Activated T-cell treated with anti-CD3 and anti-CD28 coated beads, Interleukin-2, amount 50 U/mL, for 72 hours (primary cell): ENCODE data around the gene FGF14. TPM values are rescaled to one million over a fixed set of nuclear protein-coding genes. Genes with fewer than 3 reads are reported as not detected.
"Not testable (repeated sequence)": the region's sequence is repeated elsewhere in the genome, so short reads cannot be mapped to it uniquely, and the experiment has no call there.

ENCODE experiments used
- ATAC-seq, 2 donors: fragments of 150-1000 bp; cut with Tn5 transposase; replicated peaks in 1 of 2; 2 replicates each; pipeline ENCODE4 v1.10.0; 2021; ENCODE audit warnings: moderate library complexity in 2 of 2, mild to moderate bottlenecking in 1 of 2
- DNase-seq, 2 donors: peaks; one replicate each; pipeline ENCODE4 v3.0.0; 2021 to 2022; ENCODE audit warnings: mixed read lengths in 1 of 2
- H3K27ac Mint-ChIP-seq: one replicate; pipeline ENCODE4 v1.8.0; 2022; ENCODE audit warnings: mild to moderate bottlenecking, moderate library complexity, mixed read lengths
- H3K27me3 Mint-ChIP-seq: one replicate; pipeline ENCODE4 v1.8.0; 2022; ENCODE audit warnings: low read depth, mixed read lengths
- H3K36me3 Mint-ChIP-seq, 2 donors: one replicate each; pipeline ENCODE4 v1.8.0; 2022; ENCODE audit warnings: mixed read lengths in 2 of 2, mild to moderate bottlenecking in 1 of 2; ENCODE audit not compliant: insufficient read depth in 2 of 2
- H3K4me1 Mint-ChIP-seq: one replicate; pipeline ENCODE4 v1.8.0; 2022; ENCODE audit warnings: low read depth, mixed read lengths
- H3K4me3 Mint-ChIP-seq, 2 donors: one replicate each; pipeline ENCODE4 v1.8.0; 2022; ENCODE audit warnings: mild to moderate bottlenecking in 2 of 2, mixed read lengths in 2 of 2, moderate library complexity in 2 of 2
- H3K9me3 Mint-ChIP-seq, 2 donors: one replicate each; pipeline ENCODE4 v1.8.0; 2022; ENCODE audit warnings: mixed read lengths in 2 of 2
- total RNA-seq, 2 donors: library from RNA; stranded (reverse); gene quantifications; one replicate each; pipeline ENCODE4 v1.2.3, GENCODE V29; 2022

The FGF14 gene
- total RNA-seq, 2 donors from 2014 or later, result 0.23 TPM; not detected in 1

DNA sequence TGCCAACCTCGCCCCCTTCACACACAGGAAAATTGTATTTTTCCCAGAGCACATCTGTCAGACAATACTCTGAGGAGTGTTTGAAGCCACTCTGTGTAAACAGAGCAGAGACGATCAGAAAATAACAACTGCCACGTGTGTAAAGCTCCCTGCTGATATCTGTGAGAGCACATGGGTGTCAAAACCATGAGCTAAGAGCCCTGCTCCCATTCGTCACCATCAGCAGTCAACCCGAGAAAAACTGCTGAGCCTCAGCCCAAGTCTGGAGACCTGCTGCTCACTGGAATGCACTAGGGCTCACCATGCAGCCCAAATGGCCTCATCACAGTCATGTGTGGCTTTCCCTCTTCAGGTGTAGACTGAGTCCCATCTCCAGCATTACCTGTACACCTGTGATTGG, 304.1 kb downstream of the FGF14 start:
- no peaks in the 10 kb centered on the region for H3K9me3 Mint-ChIP-seq
- no peaks in the 10 kb centered on the region for H3K4me1 Mint-ChIP-seq
- H3K4me3 Mint-ChIP-seq, result no peak overlapping the region
- no peak for ATAC-seq
- H3K36me3 Mint-ChIP-seq, result no peaks in the 10 kb centered on the region
- no peaks in the 10 kb centered on the region for H3K27me3 Mint-ChIP-seq
- no peak for DNase-seq
- no peak overlapping the region for H3K27ac Mint-ChIP-seq

DNA sequence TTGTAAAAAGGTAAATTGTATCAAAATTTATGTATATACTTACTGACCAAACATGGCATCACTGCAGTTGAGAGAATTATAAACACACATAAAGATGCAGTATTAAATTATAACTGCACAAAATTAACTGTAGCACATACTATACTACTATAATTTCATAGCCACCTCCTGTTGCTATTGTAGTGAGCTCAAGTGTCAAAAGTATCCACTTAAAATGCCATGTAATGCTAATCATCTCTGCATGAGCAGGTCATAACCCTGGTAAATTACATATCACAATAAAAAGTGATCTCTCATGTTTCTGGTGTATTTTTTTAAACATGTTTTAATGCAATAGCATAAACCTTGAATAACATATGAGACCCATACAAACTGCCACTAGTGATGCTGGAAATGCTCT, 308.6 kb downstream of the FGF14 start:
- H3K27ac Mint-ChIP-seq, ATAC-seq, H3K36me3 Mint-ChIP-seq, DNase-seq, H3K4me3 Mint-ChIP-seq, H3K4me1 Mint-ChIP-seq, H3K9me3 Mint-ChIP-seq: not testable (repeated sequence)
- H3K27me3 Mint-ChIP-seq, result peaks cover 12% of the 10 kb centered on the region

DNA sequence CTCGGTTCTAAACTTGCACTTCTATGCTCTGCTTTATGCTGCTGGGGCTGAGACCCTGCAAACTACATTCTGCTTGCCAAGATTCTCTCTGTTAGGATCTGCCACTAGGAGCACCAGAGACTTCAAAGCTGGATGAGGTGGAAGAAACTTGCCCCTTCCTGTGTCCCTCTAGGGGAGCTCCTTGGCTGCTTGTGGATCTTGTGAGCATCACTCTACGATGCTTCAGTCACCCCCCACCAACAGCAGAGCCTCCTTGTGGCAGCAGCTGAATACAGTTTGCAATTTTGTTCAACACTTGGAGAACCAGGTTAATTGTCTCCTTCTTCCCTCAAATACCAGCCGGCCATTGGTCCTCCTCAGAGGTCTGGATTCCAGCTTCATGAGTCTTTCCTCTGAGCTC, 310.6 kb downstream of the FGF14 start:
- H3K27me3 Mint-ChIP-seq, result peaks cover 12% of the 10 kb centered on the region
- no peaks in the 10 kb centered on the region for H3K4me1 Mint-ChIP-seq
- DNase-seq, result no peak
- H3K27ac Mint-ChIP-seq, result no peak overlapping the region
- no peak for ATAC-seq
- no peaks in the 10 kb centered on the region for H3K9me3 Mint-ChIP-seq
- no peaks in the 10 kb centered on the region for H3K36me3 Mint-ChIP-seq
- no peak overlapping the region for H3K4me3 Mint-ChIP-seq

DNA sequence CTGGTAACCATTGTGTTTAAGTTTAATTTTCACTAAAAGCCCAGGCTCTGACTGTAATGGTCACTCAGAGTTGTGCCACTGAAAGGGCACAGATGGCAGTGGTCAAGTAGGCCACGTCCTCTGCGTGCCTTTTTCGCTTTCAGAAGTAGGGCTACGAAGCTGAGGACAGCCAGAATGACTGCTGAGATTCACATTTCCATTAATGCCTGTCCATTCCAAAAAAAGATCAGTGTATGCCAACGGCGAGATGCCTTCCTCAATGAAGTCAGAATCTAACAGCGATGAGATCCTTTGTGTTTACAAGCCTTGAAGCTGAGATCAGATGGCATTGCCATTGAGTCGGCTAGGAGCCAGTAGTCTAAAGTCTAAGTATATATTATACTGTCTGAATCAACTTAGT, 311.3 kb downstream of the FGF14 start:
- no peaks in the 10 kb centered on the region for H3K4me1 Mint-ChIP-seq
- peaks cover 12% of the 10 kb centered on the region for H3K27me3 Mint-ChIP-seq
- DNase-seq (no peak), ATAC-seq (no peak)
- H3K9me3 Mint-ChIP-seq, result no peaks in the 10 kb centered on the region
- H3K4me3 Mint-ChIP-seq, result no peak overlapping the region
- no peaks in the 10 kb centered on the region for H3K36me3 Mint-ChIP-seq
- H3K27ac Mint-ChIP-seq, result no peak overlapping the region

DNA sequence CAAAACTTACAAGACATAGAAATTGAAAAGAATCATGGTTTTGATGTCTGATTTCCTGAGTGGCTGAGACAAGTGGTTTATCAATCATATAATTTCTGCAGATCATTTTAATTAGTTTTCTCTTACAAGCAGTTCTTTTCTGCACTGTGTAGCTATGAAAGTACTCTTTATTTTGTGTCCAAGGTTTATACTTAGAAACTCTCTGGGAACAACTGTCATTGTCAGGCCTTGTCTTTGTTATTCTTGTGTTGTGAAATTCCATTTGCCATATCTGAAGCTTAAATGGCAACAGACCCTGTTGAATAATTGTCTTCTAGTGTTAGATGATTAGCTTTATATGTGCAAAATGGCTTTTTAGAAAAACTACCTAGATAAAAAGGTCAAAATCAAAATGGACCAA, 312.1 kb downstream of the FGF14 start:
- H3K4me3 Mint-ChIP-seq, result no peak overlapping the region
- H3K36me3 Mint-ChIP-seq, result no peaks in the 10 kb centered on the region
- DNase-seq (no peak), ATAC-seq (no peak)
- H3K4me1 Mint-ChIP-seq, result no peaks in the 10 kb centered on the region
- no peak overlapping the region for H3K27ac Mint-ChIP-seq
- no peaks in the 10 kb centered on the region for H3K9me3 Mint-ChIP-seq
- H3K27me3 Mint-ChIP-seq, result peaks cover 12% of the 10 kb centered on the region

DNA sequence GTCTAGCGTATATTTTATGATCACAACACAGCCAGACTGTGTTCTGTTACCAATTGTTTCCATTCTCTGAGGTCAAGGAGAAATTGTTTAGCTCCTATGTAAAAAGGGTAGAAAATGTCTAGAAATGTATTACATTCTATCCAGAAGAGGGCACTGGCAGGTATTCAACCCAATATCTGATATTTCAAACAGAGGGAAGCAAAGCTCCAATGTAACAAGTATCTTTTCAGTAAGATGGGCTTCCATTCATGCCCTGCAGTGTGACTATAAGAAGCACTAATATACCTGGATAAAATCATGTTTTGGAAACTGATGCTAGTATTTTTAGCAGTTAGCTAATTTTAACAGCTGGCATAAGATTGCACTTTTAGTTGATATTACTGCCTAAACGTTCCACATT, 312.7 kb downstream of the FGF14 start:
- no peaks in the 10 kb centered on the region for H3K36me3 Mint-ChIP-seq

DNA sequence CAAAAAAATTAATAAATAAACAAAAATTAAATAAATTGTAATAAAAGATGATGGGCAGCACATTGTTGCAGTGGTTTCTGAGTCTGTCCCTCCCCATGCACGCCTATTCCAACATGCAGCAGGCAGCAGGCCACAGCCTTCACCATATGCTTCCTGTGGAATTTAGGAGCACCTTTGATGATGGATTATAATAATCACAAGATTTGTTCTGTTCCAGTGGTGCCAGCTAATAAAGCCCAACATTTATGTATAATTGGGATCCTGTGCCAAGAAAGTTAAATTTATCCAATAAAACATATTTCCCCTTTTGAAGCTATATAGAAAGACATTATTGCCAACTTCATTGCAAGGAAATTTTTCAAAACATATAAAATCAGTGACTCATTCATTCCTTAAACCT, 328.6 kb downstream of the FGF14 start:
- Mint-ChIP-seq H3K27me3 (no peaks in the 10 kb centered on the region), H3K4me3 (no peak overlapping the region), H3K4me1 (no peaks in the 10 kb centered on the region), H3K9me3 (no peaks in the 10 kb centered on the region), H3K36me3 (no peaks in the 10 kb centered on the region), H3K27ac (no peak overlapping the region)
- ATAC-seq (no peak), DNase-seq (no peak)

More for the DNA sequence above, 312.7 kb downstream of the FGF14 start:
- Mint-ChIP-seq H3K4me1 (no peaks in the 10 kb centered on the region), H3K27ac (no peak overlapping the region), H3K4me3 (no peak overlapping the region), H3K27me3 (peaks cover 12% of the 10 kb centered on the region), H3K9me3 (no peaks in the 10 kb centered on the region)
- no peak for DNase-seq
- no peak for ATAC-seq

DNA sequence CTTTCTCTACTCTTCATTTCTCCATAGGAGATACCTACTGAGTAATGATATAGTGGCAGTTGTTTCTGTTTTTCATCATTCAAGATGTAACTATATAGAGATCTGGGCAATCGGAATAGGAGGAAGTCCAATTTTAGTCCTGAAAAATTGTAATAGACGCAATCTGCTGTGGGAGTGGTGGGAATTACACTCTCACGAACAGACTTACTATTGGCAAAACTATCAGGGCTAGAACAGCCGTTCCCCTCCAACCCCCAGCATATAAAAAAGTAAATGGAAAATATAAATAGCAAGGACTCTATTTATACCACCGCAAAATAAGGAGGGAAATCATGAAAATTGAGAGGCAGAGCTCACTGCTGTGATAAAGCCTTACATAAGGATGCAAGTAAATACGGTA, 330.1 kb downstream of the FGF14 start:
- Mint-ChIP-seq H3K4me1 (no peaks in the 10 kb centered on the region), H3K36me3 (no peaks in the 10 kb centered on the region), H3K27ac (no peak overlapping the region), H3K4me3 (no peak overlapping the region), H3K9me3 (peaks cover 0 to 4% of the 10 kb centered on the region in 2 donors), H3K27me3 (no peaks in the 10 kb centered on the region)
- no peak for DNase-seq
- ATAC-seq, result no peak

DNA sequence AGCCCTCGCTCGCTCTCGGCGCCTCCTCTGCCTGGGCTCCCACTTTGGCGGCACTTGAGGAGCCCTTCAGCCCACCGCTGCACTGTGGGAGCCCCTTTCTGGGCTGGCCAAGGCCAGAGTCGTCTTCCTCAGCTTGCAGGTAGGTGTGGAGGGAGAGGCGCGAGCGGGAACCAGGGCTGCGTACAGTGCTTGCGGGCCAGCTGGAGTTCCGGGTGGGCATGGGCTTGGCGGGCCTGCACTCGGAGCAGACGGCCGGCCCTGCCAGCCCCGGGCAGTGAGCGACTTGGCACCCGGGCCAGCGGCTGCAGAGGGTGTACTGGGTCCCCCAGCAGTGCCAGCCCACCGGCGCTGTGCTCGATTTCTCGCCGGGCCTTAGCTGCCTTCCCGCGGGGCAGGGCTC, 333.5 kb downstream of the FGF14 start:
- not testable (repeated sequence) for H3K9me3 Mint-ChIP-seq, DNase-seq, H3K36me3 Mint-ChIP-seq, H3K4me3 Mint-ChIP-seq, ATAC-seq, H3K4me1 Mint-ChIP-seq, H3K27me3 Mint-ChIP-seq, H3K27ac Mint-ChIP-seq

DNA sequence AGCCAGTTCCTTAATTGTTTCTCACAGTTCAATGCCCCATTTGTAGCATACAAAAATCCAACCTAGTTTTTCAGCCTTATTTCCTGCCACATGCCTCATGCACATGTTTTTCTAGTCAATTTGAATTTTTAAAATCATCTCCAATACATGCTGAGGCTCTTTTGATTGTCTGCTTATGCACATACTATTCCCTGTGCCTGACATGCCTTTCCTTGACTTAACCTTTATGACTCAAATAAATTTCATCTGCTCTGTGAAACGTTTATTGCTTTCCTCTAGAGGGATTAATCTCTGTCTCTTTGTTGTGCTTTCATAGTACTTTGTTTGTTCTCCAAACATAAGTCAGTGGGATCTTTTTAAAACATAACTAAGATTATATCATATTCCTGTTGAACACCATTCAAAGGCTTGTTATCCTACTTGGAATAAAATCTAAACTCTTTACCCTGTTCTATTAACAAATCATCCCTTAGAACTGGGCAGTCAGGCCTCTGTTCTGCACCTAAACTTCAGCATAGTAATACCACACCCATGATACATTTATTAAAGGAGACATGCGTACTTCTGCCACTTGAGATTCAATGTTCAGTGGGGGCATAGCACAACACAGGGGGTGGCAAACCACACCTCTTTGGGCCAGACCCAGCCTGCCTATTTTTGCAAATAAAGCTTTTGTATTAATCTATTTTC, 346.6 kb downstream of the FGF14 start:
- H3K4me1 Mint-ChIP-seq, result no peaks in the 10 kb centered on the region
- no peaks in the 10 kb centered on the region for H3K27me3 Mint-ChIP-seq
- no peak overlapping the region for H3K27ac Mint-ChIP-seq
- ATAC-seq (no peak), DNase-seq (no peak)
- peaks cover 9 to 11% of the 10 kb centered on the region in 2 donors for H3K9me3 Mint-ChIP-seq
- H3K36me3 Mint-ChIP-seq, result peaks cover 3 to 7% of the 10 kb centered on the region in 2 donors
- H3K4me3 Mint-ChIP-seq, result no peak overlapping the region

DNA sequence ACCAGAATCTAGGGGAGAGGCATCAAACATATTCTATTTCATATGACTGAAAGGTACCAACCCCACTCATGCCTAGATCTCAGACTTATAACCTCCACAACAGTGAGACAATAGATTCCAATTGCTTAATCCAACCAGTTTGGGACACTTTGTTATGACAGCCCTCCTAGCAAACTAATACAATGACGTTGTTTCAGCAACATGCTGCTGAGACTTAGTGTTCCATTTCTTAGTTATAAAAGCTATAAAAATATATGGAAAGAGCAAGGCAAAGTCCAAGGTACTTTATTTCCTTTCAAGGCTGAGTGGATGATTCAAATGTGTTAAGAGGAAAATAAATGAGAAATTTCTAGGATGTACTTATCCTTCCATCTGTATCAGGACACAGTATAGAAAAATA, 352.0 kb downstream of the FGF14 start:
- Mint-ChIP-seq H3K27me3 (no peaks in the 10 kb centered on the region), H3K36me3 (peaks cover 3 to 7% of the 10 kb centered on the region in 2 donors), H3K9me3 (peaks cover 8 to 15% of the 10 kb centered on the region in 2 donors), H3K4me1 (no peaks in the 10 kb centered on the region), H3K27ac (no peak overlapping the region), H3K4me3 (no peak overlapping the region)
- DNase-seq (no peak), ATAC-seq (no peak)

DNA sequence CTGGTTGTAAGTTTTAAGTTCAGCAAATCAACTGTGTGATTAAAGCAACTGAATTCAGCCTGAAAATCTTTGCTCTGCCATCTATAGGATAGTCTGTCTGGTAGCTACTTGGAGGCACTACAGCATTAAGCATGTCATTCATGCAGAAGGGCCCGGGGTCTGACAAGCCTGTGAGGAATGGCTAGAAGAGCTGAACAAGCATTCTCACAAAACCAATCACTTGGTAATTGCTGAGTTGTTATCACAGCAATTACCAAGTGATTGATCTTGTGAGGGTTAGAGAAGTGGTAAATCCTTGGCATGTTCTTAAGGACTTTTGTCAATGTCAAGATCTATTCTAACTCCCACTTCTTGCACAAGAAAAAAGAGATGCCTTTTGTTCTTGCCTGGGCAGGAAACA, 356.1 kb downstream of the FGF14 start:
- Mint-ChIP-seq H3K27ac (no peak overlapping the region), H3K36me3 (peaks cover 0 to 2% of the 10 kb centered on the region in 2 donors), H3K4me1 (no peaks in the 10 kb centered on the region), H3K27me3 (no peaks in the 10 kb centered on the region), H3K9me3 (peaks cover 4 to 6% of the 10 kb centered on the region in 2 donors), H3K4me3 (no peak overlapping the region)
- DNase-seq (no peak), ATAC-seq (no peak)

DNA sequence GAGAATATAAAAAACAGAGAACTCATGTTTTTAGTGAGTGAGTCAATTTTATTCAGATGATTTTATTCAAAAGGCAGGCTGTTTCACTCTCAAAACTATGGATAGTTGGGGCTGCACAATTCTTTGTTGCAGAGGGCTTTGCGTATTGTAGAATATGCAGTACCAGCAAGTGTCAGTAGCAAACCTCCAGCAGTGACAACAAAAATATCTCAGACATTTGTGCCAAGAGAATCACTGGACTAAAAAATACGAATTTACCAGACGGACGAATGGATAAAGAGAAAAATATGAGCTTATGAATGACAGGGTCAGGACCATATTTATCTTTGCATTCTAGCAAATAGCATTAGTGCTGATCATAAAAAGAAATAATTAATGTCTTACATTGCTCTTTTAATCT, 359.1 kb downstream of the FGF14 start:
- no peaks in the 10 kb centered on the region for H3K27me3 Mint-ChIP-seq
- ATAC-seq, result no peak
- H3K4me1 Mint-ChIP-seq, result no peaks in the 10 kb centered on the region
- no peak for DNase-seq
- no peak overlapping the region for H3K27ac Mint-ChIP-seq
- no peaks in the 10 kb centered on the region for H3K36me3 Mint-ChIP-seq
- H3K4me3 Mint-ChIP-seq, result no peak overlapping the region
- H3K9me3 Mint-ChIP-seq, result no peaks in the 10 kb centered on the region

DNA sequence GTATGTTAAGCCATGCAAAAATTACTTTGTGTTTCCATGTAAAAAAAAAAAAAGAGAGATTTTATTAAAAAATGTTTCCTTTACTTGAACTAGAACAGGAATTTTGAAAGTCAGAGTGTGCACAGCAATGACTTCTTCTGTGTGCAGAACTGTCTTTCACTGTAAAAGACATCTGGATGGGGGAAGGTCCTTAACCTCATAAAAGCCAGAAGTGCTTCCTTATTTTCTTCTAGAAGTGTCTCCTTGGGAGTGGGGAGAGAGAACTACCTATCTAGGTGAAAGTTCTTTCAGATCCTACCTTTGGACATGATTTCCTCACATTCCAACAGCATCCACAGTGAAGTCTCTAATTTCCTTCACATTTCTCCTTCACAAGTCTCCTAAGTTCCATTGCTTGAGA, 360.3 kb downstream of the FGF14 start:
- no peaks in the 10 kb centered on the region for H3K4me1 Mint-ChIP-seq
- no peak overlapping the region for H3K27ac Mint-ChIP-seq

More for the DNA sequence above, 360.3 kb downstream of the FGF14 start:
- Mint-ChIP-seq H3K36me3 (no peaks in the 10 kb centered on the region), H3K4me3 (no peak overlapping the region), H3K27me3 (no peaks in the 10 kb centered on the region), H3K9me3 (no peaks in the 10 kb centered on the region)
- DNase-seq, result no peak
- ATAC-seq, result no peak
